Fibroblast of lung (primary cell): ENCODE results near the gene POLN. TPM values are rescaled to one million over a fixed set of nuclear protein-coding genes. Genes with fewer than 3 reads are reported as not detected.

Source experiments
- DNase-seq, 2 donors: peaks; one replicate each; pipeline versions ENCODE4 v3.0.0 to v3.0.0-alpha.2; 2010; ENCODE audit warnings: low read depth in 2 of 2
- H2AFZ ChIP-seq: 2 replicates; pipeline ENCODE4 v1.5.1; 2012; ENCODE audit warnings: low read length, control low read depth, inconsistent platforms
- H3K27ac ChIP-seq: 2 replicates; pipeline ENCODE4 v1.5.1; 2011; ENCODE audit warnings: low read length, control low read depth; ENCODE audit not compliant: insufficient read depth
- H3K27me3 ChIP-seq: 2 replicates; pipeline ENCODE4 v1.5.1; 2011; ENCODE audit warnings: mild to moderate bottlenecking, low read length; ENCODE audit not compliant: control insufficient read depth, insufficient read depth
- H3K36me3 ChIP-seq: 2 replicates; pipeline ENCODE4 v1.5.1; 2011; ENCODE audit warnings: low read length; ENCODE audit not compliant: control insufficient read depth, insufficient read depth
- H3K4me1 ChIP-seq: 2 replicates; pipeline ENCODE4 v1.5.1; 2011; ENCODE audit warnings: low read length; ENCODE audit not compliant: control insufficient read depth, insufficient read depth; ENCODE audit errors: extremely low read depth
- H3K4me2 ChIP-seq: 2 replicates; pipeline ENCODE4 v1.5.1; 2011; ENCODE audit warnings: low read length, control low read depth; ENCODE audit not compliant: insufficient read depth; ENCODE audit errors: extremely low read depth
- H3K4me3 ChIP-seq, 4 experiments: fragments of 200-600 bp in 1 of 4; sonication (generic) in 1 of 4; replicated peaks in 1 of 4; 2 replicates each; pipeline ENCODE4 v1.5.1; 2011 to 2016; ENCODE audit warnings: low read length in 4 of 4, low read depth in 3 of 4, mild to moderate bottlenecking in 3 of 4, control low read depth in 2 of 4, inconsistent platforms in 1 of 4, mixed read lengths in 1 of 4; ENCODE audit not compliant: insufficient read depth in 1 of 4; ENCODE audit errors: control extremely low read depth in 1 of 4
- H3K79me2 ChIP-seq: 2 replicates; pipeline ENCODE4 v1.5.1; 2012; ENCODE audit warnings: mild to moderate bottlenecking, low read length, inconsistent platforms; ENCODE audit not compliant: control insufficient read depth, insufficient read depth
- H3K9ac ChIP-seq: 2 replicates; pipeline ENCODE4 v1.5.1; 2011; ENCODE audit warnings: mild to moderate bottlenecking, low read length, control low read depth; ENCODE audit not compliant: insufficient read depth
- H3K9me3 ChIP-seq: 2 replicates; pipeline ENCODE4 v1.5.1; 2012; ENCODE audit warnings: low read depth, low read length; ENCODE audit not compliant: control insufficient read depth, insufficient read depth
- H4K20me1 ChIP-seq: 2 replicates; pipeline ENCODE4 v1.5.1; 2011; ENCODE audit warnings: low read length; ENCODE audit not compliant: control insufficient read depth, insufficient read depth; ENCODE audit errors: extremely low read depth
- CTCF ChIP-seq, 2 donors: IDR thresholded peaks in 1 of 2; conservative IDR thresholded peaks in 1 of 2; 1 replicate in 1 of 2; 2 replicates in 1 of 2; pipeline ENCODE4 v1.5.1; 2011 to 2012; ENCODE audit warnings: low read length in 2 of 2, control low read depth in 1 of 2, inconsistent platforms in 1 of 2, low read depth in 1 of 2, mild to moderate bottlenecking in 1 of 2
- EZH2 ChIP-seq: IDR thresholded peaks from 2 replicates; pipeline ENCODE4 v1.5.1; 2012; ENCODE audit warnings: low read length, control low read depth, mild to moderate bottlenecking; ENCODE audit errors: missing control alignments
- polyA plus RNA-seq, 2 donors: library from polyadenylated mRNA; depleted of rRNA in 1 of 2; stranded (reverse) in 1 of 2; unstranded in 1 of 2; fragments of >200 nt; gene quantifications; 2 replicates each; pipeline ENCODE4 v1.2.1, GENCODE V29; 2011 to 2012; ENCODE audit warnings: missing spikeins in 1 of 2
- total RNA-seq: library from RNA; depleted of rRNA; stranded (reverse); fragments of >200 nt; gene quantifications from 2 replicates; pipeline ENCODE4 v1.2.1, GENCODE V29; 2014

POLN gene
- total and polyA plus RNA-seq, 2 donors (not counting 1 experiment from before 2014, with no cell fraction given), result 0.58 to 5.6 TPM

GRCh38 chr4:2155246-2155645 lies 86.7 kb downstream of the POLN start:
- H3K79me2 ChIP-seq, result no peaks in the 10 kb centered on the region
- no peak overlapping the region for H3K27ac ChIP-seq
- H2AFZ ChIP-seq, result no peak overlapping the region
- H3K9ac ChIP-seq, result no peak overlapping the region
- no peak for TF ChIP-seq CTCF (conservative IDR thresholded peaks at IDR 0.05 in 1 of 2, IDR thresholded peaks at IDR 0.05 in 1 of 2; ENCODE audit: low read depth in 1 of 2, low read length in 2 of 2)
- TF ChIP-seq EZH2, result no peak
- H3K4me1 ChIP-seq, result no peaks in the 10 kb centered on the region
- DNase-seq, result no peak
- H3K27me3 ChIP-seq, result no peaks in the 10 kb centered on the region
- H3K9me3 ChIP-seq, result no peaks in the 10 kb centered on the region
- H4K20me1 ChIP-seq, result no peaks in the 10 kb centered on the region
- no peak overlapping the region for H3K4me3 ChIP-seq
- H3K4me2 ChIP-seq, result no peak overlapping the region
- no peaks in the 10 kb centered on the region for H3K36me3 ChIP-seq

GRCh38 chr4:2154215-2154740 lies 87.6 kb downstream of the POLN start:
- peak in 1 of 2 donors; percentile 4 for DNase-seq
- no peaks in the 10 kb centered on the region for H3K36me3 ChIP-seq
- no peaks in the 10 kb centered on the region for H3K9me3 ChIP-seq

GRCh38 chr4:2151544-2151943 lies 90.4 kb downstream of the POLN start:
- H3K4me1 ChIP-seq, result no peaks in the 10 kb centered on the region

More at GRCh38 chr4:2154215-2154740, 87.6 kb downstream of the POLN start:
- H3K9ac ChIP-seq, result no peak overlapping the region
- no peaks in the 10 kb centered on the region for H3K27me3 ChIP-seq
- no peak overlapping the region for H3K4me3 ChIP-seq
- H3K27ac ChIP-seq, result no peak overlapping the region
- no peak overlapping the region for H3K4me2 ChIP-seq
- no peaks in the 10 kb centered on the region for H3K4me1 ChIP-seq
- no peak for TF ChIP-seq CTCF (conservative IDR thresholded peaks at IDR 0.05 in 1 of 2, IDR thresholded peaks at IDR 0.05 in 1 of 2; ENCODE audit: low read depth in 1 of 2, low read length in 2 of 2)
- no peak for TF ChIP-seq EZH2
- no peak overlapping the region for H2AFZ ChIP-seq
- no peaks in the 10 kb centered on the region for H4K20me1 ChIP-seq
- no peaks in the 10 kb centered on the region for H3K79me2 ChIP-seq

More at GRCh38 chr4:2151544-2151943, 90.4 kb downstream of the POLN start:
- DNase-seq, result no peak
- no peak overlapping the region for H2AFZ ChIP-seq
- no peaks in the 10 kb centered on the region for H3K36me3 ChIP-seq
- TF ChIP-seq EZH2 (no peak), CTCF (conservative IDR thresholded peaks at IDR 0.05 in 1 of 2, IDR thresholded peaks at IDR 0.05 in 1 of 2; ENCODE audit: low read depth in 1 of 2, low read length in 2 of 2) (no peak)
- H3K79me2 ChIP-seq, result no peaks in the 10 kb centered on the region
- H3K27ac ChIP-seq, result no peak overlapping the region
- H3K9me3 ChIP-seq, result no peaks in the 10 kb centered on the region
- H3K4me2 ChIP-seq, result no peak overlapping the region
- no peak overlapping the region for H3K9ac ChIP-seq
- no peaks in the 10 kb centered on the region for H4K20me1 ChIP-seq
- H3K27me3 ChIP-seq, result no peaks in the 10 kb centered on the region
- no peak overlapping the region for H3K4me3 ChIP-seq
